GM11168 (cell line): Measurements from ENCODE around the gene FAM53C.
"Not testable (repeated sequence)": the region's sequence is repeated elsewhere in the genome, so short reads cannot be mapped to it uniquely, and the experiment has no call there.

Source experiments
- in situ Hi-C: fragments of 300-500 bp; cut with MboI; formaldehyde crosslinking; loops from one replicate; pipeline ENCODE4 v1.12.0; 2022; ENCODE audit warnings: low sequenced_read_pairs; ENCODE audit not compliant: unreplicated experiment

FAM53C gene

GRCh38 chr5:138337685-138338410, at the start of gene FAM53C:
FAM53C (plus strand) TSS chr5:138338266; CDS start chr5:138341336, 3,070 bp downstream.
- in situ Hi-C loops, result no loop called here

DNA sequence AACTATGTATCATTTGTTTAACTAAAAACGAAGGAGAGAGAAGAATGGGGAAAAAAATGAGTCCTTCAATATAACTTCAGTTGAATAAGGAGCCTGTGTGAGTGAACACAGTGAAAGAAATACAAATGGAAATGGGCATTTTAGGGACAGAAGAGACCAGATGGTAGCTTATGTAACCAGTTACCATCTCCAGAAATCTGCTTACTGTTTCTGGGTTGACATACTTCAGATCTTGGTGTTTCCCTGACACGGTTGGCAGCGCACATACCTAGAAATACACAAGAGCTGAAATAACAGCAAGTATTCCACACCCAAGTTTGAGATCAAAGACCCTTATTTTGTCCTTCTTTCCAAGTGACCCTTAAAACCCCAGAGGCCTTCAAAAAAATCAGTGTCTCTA, 48.8 kb upstream of the FAM53C start:
- in situ Hi-C loops, result no loop called here

DNA sequence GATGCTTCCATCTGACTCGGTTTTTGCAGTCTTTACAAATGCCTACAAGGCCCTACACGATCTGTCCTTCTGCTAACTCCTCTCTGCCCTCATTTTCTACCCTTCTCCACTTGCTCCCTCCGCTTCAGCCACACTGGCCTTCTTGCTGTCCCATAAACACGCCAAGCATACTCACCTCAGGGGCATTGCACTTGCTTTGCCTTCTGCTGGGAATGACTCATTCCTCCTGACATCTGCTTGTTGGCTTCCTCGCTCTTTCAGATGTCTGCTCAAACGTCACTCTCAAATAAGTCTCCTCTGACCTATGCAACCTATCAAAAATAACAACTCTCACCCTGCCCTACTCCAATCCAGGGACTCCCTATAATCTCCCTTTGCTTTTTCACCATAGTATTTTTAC, 34.7 kb upstream of the FAM53C start:
- in situ Hi-C loops, result no loop called here

GRCh38 chr5:138305797-138306196, 32.3 kb upstream of the FAM53C start:
- in situ Hi-C loops, result no loop called here

- in situ Hi-C loops, result no loop called here
Measured at GRCh38 chr5:138315751-138316278, 22.3 kb upstream of the FAM53C start.

- in situ Hi-C loops, result no loop called here
Measured at GRCh38 chr5:138316355-138316754, 21.7 kb upstream of the FAM53C start.

DNA sequence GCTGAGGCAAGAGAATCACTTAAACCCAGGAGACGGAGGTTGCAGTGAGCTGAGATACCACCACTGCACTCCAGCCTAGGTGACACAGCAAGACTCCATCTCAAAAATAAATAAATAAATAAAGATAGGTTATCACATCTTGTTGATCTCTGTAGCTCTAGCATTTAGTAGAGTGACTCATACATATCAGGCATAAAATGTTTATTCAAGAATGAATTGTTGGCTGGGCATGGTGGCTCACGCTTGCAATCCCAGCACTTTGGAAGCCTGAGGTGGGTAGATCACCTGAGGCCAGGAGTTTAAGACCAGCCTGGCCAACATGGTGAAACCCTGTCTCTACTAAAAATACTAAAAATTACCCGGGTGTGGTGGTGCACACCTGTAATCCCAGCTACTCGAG, 19.9 kb upstream of the FAM53C start:
- in situ Hi-C loops, result not testable (repeated sequence)

- in situ Hi-C loops, result no loop called here
Measured at GRCh38 chr5:138330813-138331448, 7.1 kb upstream of the FAM53C start.

GRCh38 chr5:138331449-138332368, 6.4 kb upstream of the FAM53C start, which contains the start of gene CDC25C:
CDC25C (minus strand) TSS chr5:138331804; CDS start chr5:138331180, 624 bp downstream.
- in situ Hi-C loops, result no loop called here

GRCh38 chr5:138334867-138335447, 3.1 kb upstream of the FAM53C start:
- in situ Hi-C loops, result no loop called here

DNA sequence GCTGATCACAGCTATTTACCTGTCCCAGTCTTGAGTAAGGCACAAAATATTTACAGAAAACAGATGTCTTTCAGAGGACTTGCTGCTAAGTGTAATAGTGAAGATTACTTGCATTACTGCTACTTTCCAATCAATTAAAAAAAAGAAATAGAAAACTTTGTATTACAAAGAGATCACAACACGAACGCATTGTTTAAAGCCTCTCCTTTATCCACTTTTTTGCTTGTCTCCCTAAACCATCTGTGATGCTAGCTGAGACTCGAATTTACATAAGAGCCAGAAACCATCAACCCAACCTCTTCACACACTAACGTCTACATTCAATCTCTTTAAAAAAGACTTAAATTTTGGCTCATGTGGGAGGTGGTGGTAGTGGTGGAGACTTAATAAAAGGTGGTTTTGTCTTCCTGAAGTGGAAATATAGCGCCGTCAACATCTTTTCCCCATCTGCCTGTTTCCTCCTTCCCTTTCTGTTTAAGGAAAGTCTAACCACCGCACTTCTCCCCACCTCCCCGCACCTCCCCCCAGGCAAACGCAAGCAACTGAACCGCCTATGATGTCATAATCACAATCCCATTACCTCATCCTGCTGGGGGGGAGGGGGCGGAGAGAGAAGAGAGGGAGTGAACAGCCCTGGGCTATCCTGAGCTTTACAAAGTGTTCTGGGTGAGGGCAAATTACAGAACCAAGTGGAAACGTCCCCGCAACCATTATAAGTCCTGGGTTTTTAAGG, 948 bp upstream of the FAM53C start:
- in situ Hi-C loops, result no loop called here

DNA sequence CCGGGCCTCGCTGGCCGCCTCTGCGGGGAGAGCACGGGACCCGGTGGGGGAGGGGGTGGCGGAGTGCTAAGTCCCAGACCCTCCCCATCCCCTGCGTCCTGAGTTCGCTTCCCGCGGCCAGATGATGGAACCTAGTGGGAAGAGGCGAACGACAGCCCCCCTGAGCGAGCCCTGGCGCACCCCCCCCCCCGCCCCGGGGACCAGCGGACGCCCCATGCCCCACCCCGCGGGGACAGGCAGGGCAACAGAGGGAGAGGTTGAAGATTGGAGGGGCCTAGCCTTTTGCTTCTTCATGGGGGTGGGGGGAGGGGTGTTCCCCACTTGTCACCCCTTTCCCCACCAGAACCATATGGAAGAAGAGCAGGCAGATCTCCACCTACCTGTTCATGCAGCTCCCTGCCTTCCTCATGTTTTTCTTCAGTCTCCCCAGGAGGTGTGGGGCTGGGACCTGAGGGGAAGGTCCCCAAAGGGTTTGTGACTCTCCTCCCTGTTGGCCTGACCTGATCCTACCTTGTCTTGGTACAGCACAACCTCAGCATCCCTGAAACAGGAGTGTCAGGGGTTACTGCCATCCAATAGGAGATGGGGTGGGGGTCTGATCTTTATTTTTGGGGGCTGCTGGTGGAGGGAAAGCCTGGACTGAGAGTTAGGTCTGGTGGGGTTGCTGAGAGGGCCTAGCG, 485 bp downstream of the FAM53C start:
- in situ Hi-C loops, result no loop called here

DNA sequence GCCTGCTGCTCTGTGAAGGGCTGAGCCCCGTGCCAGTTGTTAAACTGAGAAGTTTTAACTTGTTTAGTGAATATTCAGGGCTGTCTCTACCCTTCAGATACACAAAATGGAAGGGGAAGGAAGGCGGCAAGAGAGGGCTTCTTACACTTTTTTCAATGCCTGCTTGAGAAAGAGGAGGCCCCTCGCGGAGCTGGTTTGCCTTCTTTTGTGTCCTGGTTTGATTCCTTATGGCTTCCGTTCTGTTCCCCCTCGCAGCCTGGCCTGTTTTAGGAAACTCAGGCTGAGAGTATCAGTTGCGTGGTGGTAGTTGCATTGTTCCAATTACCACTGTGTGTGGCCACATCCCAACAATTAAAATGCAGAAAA, 1.0 kb downstream of the FAM53C start:
- in situ Hi-C loops, result no loop called here

- in situ Hi-C loops, result no loop called here
Measured at GRCh38 chr5:138339464-138339863, 1.4 kb downstream of the FAM53C start.

- in situ Hi-C loops, result no loop called here
Measured at GRCh38 chr5:138340008-138340407, 1.9 kb downstream of the FAM53C start.

- in situ Hi-C loops, result no loop called here
Measured at GRCh38 chr5:138344887-138345622, 7.0 kb downstream of the FAM53C start.

GRCh38 chr5:138346889-138347288, 8.8 kb downstream of the FAM53C start:
- in situ Hi-C loops, result no loop called here

GRCh38 chr5:138349852-138350562, 11.9 kb downstream of the FAM53C start:
- in situ Hi-C loops, result no loop called here
